Measurements from ENCODE around the gene SORCS2.

DNA sequence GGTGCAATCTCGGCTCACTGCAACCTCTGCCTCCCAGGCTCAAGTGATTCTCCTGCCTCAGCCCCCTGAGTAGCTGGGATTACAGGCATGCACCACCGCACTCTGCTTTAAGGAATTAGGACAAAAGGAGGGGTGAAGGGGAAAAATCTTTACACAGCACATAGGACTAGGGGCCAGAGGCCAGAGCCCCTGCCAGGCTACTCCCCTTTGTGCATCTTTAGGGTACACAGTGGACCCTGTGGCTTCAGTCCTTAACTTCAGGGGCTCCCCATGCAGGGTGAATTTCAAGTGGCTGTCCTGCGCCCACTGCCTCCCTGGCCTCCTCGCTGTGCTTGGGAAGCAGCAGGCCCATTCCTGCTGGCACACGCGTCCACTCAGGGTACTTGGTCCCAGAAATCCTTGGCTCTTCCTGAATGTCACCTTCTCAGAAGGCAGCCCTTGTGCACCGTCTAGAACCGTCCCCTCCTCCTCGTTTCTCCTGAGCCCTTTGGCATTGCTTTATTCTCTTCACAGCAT is 381.3 kb downstream of the SORCS2 start:
- TF ChIP-seq, protein P1, sequence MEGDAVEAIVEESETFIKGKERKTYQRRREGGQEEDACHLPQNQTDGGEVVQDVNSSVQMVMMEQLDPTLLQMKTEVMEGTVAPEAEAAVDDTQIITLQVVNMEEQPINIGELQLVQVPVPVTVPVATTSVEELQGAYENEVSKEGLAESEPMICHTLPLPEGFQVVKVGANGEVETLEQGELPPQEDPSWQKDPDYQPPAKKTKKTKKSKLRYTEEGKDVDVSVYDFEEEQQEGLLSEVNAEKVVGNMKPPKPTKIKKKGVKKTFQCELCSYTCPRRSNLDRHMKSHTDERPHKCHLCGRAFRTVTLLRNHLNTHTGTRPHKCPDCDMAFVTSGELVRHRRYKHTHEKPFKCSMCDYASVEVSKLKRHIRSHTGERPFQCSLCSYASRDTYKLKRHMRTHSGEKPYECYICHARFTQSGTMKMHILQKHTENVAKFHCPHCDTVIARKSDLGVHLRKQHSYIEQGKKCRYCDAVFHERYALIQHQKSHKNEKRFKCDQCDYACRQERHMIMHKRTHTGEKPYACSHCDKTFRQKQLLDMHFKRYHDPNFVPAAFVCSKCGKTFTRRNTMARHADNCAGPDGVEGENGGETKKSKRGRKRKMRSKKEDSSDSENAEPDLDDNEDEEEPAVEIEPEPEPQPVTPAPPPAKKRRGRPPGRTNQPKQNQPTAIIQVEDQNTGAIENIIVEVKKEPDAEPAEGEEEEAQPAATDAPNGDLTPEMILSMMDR (IDR thresholded peaks at IDR 0.05) = no peak
- TF ChIP-seq POLR2A (IDR thresholded peaks at IDR 0.05) = no peak
